DLD1 (cell line): ENCODE data around the gene NPHP3.

Experiments used
- in situ Hi-C: cut with HindIII; loops from 2 replicates; pipeline ENCODE4 v1.10.0; 2017; ENCODE audit warnings: low sequenced_read_pairs

NPHP3 gene

DNA sequence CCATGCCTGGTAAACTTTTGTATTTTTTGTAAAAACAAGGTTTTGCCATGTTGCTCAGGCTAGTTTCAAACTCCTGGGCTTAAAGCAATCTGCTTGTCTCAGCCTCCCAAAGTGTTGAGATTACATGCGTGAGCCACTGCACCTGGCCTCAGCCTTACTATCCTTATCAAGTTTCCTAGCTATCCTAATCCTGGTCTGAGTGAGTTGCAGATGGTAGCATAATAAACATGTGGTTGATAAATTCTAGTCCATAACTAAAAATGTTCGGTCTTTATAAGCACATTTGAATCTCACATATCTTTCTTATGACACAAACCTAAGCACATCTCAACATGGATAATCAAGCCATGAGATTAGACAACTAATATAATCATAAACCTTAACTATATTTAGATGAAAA is 18.5 kb downstream of the NPHP3 start:
- in situ Hi-C loops = no loop called here

DNA sequence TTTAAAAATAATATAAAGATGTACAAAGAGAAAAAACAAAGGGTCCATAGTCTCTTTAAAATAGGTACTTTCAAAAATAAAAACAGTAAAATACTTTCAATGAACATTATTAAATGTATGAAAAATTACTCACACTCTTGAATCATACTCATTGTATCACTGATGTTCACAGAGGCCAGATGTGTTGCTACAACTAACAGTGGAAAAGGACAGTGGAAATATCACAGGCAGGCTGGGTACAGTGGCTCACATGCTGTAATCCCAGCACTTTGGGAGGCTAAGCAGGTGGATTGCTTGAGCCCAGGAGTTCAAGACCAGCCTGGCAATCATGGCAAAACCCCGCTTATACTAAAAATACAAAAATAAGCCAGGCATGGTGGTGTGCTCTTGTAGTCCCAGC is 26.8 kb downstream of the NPHP3 start:
- in situ Hi-C loops = no loop called here

DNA sequence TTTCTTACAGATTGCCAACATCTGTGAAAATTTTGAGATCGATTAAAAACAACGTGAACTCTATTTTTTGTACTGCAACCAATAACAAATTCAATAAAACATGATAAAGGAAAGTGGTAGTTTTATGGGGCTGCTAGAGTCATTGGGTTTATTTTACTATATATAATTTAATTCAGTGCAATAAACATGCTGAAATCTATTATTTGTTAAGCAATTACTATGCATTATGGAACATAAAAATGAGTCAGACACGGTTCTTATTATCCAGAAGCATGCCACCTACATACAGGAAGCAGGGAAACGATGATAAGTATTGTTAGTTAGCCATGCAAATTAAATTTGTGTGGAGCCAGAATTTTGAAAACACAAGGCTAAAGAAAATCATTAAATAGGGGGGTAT is 27.2 kb downstream of the NPHP3 start:
- in situ Hi-C loops = no loop called here

DNA sequence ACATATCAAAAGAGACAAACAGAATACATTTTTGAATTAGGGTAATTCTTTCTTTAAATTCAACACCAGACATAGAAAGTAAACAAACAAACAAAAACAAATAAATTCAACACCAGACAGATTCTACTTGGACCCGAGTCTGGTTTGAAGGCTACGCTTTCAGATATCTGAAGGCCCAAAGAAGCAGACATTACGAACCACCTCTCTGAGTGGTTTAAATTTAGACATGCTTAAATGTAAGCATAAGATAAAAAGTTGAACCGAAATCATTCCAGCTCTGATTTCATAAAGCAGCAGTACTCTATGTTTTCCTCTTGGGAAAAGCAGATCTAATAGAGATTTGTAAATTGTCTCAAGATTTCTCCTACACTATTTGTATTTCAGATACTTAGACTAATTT is 32.2 kb downstream of the NPHP3 start:
- in situ Hi-C loops = no loop called here

DNA sequence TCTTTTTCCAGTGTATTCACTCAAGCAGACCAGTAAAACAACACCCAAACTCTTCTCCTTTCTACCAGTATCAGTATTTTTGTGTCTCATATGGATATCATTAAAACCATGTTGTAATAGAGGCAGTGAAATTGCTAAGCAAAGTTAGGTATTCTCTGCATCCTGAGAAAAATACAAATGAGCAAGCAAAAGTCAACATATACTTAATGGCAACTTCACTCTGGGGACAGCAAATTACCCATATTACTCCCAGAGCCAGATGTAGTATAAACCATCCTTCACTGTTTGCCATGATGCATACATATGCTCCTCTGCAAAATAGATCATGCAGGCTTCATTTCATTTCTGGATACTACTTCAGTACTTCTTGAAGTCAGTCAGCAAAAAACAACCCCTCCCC is 40.0 kb downstream of the NPHP3 start:
- in situ Hi-C loops = no loop called here

DNA sequence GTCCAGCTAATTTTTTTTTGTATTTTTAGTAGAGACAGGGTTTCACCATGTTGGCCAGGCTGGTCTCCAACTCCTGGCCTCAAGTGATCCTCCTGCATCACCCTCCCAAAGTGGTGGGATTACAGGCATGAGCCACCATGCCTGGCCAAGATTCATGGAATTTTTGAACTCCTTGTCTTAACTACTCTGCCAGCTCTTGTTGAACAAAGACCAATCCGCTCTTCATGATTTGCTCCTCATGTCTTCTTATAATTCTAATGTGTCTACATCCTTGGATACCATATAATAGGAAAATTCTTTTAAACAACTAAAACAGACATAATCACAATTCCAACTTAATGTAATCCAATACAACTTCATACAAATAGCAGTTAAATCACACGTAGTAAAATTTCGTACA is 40.8 kb downstream of the NPHP3 start:
- in situ Hi-C loops = no loop called here

DNA sequence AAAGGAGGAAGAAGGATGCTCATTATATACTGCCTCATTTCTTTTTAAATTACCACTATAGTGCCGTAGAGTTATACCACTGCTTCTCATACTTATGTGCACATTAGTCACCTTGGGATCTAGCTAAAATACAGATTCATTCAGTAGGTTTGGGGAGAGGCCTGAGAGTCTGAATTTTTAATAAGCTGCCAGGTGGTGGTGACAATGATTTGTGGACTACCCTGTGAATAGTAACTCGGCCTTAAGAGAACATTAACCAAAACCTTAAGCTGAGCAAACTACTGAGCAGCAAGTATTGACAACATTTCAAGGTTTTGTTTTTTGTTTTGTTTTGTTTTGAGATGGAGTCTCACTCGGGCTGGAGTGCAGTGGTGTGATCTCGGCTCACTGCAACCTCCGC is 42.3 kb downstream of the NPHP3 start:
- in situ Hi-C loops = no loop called here

DNA sequence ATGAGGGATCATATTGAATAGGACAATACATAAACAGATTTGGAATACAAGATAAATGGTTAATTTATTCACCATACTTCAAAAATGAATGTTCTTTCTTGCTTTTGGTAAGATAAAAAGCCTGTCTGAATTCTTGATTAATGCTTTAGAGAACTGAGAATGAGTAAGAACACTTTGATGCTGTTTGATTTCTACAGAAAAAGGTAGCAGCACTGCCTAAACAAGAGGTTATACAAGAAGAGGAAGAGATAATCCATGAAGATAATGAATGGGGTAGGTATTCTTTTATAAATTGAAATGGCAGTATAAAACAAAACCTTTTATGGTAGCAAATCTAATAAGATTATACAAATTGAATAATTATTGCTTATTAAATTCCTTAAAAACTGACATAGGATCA is 46.8 kb downstream of the NPHP3 start:
- in situ Hi-C loops = no loop called here

DNA sequence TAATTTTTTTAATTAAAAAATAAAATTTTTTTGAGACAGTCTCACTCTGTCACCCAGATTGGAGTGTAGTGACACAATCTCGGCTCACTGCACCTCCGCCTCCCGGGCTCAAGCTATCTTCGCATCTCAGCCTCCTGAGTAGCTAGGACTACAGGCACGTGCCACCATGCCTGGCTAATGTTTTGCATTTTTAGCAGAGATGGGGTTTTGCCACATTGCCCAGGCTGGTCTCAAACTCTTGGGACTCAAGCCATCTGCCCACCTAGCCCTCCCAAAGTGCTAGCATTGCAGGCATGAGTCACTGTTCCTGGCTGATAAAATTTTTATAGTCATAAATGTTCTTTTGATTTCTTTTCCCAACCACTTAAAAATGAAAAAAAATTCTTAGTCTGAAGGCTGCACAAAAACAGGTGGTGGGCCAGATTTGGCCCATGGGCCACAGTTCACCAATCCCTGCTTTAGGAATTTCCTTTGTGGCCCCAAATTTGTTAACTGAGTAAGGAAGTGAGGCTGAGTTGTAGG is 52.9 kb downstream of the NPHP3 start:
- in situ Hi-C loops = no loop called here

DNA sequence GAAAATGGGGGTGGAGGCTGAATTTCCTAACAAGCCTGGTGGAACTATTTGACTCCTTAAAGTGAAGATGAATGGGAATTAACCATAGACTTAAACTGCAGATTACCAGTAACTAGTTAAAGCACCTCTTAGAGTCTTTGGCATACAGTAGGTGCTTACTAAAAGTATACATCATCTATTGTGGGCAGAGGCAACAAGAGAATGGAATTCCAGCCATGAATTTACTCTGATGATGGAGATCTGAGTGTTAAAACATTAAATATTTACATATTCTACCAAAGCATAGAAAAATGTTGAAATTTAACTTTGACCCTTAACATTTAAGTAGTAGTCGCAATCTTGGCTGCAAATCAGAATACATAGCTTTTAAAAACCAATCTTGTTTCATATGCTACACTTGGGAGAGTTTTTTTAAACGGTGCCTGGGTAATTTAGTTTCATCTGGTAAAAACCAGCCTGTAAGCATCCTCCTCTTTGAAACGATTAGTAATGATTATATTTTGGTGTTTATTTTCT is 56.9 kb downstream of the NPHP3 start:
- in situ Hi-C loops = no loop called here

DNA sequence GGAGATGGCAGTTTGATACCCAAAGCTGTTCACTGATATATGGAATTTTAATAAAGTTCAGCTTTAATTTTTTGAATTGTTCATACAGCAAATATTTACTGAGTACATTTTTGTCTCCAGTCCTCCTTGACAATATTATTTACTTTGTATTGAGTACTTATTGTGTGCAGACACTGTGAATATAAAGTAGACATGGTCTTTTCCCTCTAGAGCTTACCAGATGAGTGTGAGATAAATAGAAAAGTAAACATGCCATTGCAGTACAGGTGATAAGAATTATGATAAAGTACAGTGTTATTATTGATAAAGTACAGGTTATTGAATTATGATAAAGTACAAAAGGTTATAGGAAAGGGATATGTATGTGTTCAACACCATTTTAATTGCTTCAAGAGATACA is 60.0 kb downstream of the NPHP3 start:
- in situ Hi-C loops = no loop called here

DNA sequence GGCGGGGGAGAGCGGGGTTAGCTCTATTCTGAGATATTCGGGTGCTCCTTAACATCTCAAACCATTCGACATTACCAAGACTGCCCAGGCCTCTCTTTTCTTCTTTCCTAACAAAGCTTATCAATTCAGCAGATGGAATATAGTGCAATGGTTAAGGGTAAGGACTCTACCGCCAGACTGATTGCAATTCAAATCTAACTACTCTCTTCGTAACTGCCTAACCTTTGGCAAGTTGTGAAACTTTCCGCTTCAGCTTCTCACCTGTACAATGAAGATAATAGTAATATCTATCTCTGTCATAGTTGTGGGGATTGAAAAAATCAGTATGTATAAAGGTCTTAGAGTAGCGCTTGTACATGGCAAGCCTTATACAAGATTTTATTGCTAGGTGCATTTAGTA is 61.1 kb downstream of the NPHP3 start:
- in situ Hi-C loops = no loop called here

DNA sequence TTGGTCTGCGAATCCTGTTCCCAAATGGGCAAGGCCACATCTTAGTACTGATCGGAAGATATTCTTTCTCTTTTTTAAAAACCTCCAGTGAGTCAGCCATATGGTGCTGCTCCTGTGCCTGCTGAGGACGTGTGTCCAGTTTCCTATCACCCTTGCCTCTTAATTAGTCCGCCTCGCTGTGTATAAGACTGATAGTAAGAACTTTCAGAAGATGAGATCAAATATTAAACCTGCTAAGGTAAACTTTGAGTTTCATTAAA is 61.5 kb downstream of the NPHP3 start:
- in situ Hi-C loops = no loop called here

DNA sequence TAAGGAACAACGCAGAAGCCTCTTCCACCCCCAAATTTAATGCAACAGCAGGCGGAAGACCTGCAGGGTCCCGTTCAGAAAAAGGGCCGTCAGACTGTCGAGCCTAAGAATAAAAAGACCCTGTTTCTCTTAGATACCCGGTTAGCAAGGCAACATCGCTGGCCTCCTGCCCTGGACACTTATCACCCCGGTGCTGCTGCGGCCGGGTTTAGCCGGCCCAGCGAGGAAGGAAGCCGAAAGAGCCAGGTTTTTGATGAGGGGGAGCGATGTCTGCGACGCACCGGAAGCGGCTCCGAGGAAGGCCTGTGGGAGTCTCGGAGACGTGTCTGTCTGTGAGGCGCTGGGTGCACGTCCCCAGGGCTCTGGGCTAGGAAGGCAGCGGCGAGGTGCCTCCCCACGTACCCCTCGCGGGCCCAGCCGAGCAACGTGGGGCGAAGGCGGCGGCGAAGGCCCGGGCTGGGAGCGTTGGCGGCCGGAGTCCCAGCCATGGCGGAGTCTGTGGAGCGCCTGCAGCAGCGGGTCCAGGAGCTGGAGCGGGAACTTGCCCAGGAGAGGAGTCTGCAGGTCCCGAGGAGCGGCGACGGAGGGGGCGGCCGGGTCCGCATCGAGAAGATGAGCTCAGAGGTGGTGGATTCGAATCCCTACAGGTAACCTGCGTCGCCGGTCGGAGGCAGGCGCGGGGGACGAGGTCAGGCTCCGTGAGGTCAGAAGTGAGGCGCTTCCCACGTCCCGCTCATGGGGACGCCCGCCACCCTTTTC is 62.0 kb downstream of the NPHP3 start, which contains the start of gene UBA5:
UBA5 (plus strand) TSS at position 278 of the 759 bp plus-strand sequence; CDS start at position 487, 209 bp downstream.
- in situ Hi-C loops = no loop called here

DNA sequence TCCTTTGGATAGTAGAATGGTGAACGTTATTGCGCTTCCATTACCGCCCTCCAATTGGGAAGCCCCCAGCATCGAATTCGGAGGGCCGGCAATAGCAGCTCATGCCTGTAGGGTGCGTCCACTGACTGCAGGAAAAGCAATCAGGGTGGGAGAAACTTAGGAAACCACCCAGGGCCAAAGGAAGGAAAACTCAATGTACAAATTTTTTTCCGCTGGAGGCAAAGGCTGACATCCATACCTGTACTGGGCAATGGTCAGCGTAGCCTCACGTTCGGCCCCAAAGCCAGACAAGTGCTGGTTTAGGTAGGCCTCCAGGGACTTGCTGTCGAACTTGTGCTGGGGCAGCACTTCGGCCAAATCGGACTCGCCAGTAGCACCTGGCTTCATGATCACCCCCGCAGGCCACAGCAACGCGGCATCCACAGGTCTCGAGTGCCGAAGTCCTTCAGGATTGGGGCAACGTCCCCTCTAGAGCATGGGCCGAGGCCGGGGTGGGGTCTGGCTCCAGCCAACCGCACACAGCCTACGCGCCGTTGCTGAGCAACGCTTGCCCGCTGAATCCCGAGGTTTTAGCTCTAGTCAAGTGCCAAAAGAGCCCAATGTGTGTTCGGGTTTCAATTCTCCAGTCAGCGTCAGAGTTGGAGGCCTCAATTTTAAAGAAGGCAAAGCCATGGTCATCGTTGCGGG is 62.7 kb downstream of the NPHP3 start, which contains the start of gene ACAD11:
ACAD11 (minus strand) TSS at position 445 of the 687 bp plus-strand sequence; CDS start at position 387, 58 bp downstream.
- in situ Hi-C loops = no loop called here

DNA sequence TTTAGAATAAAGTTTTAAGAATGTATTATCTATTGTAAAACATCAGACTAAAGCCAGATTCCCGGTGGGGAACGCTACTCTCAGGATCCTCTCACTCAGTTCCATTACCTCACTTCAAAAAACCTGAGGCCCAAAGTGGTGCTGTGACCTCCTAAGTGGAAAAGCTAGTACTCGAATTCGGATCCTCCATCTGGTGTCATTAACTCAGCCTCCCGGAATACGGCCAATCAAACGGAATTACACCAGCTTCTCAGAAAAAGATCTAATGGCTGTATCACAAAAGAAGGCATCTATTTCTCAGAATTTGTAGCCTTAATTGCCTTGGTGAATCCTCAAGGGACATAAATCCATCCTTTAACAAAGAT is 63.2 kb downstream of the NPHP3 start:
- in situ Hi-C loops = no loop called here

DNA sequence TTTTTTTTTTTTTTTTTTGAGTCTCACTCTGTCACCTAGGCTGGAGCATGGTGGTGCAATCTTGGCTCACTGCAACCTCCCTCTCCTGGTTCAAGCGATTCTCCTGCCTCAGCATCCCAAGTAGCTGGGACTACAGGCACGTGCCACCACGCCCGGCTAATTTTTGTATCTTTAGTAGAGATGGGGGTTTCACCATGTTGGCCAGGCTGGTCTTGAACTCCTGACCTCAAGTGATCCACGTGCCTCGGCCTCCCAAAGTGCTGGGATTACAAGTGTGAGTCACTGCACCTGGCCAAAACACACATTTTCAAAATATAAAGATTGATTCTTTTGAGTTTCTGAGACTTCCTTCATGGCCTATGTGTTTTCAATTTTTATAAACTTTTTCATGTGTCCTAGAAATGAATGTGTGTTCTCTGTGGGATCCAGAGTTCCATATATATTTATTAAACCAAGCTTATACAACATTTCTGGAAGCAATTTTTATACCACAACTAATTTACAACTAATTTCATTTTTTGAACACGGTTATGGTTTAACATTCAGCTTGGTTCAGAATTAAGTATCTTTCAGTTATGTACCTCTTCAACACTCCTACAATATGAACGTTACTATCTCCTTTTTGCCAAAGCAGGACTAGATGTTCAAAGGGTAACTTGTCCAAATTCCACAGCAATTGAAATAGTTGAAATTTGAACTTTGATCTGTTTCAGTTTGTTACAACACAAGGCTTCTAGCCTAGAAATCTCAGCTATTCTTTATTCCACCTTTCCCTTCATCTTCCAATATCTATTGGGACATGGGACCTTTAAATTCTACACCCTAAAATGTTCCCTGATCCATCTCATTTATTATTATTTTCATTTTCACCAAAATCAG is 64.1 kb downstream of the NPHP3 start:
- in situ Hi-C loops = no loop called here

DNA sequence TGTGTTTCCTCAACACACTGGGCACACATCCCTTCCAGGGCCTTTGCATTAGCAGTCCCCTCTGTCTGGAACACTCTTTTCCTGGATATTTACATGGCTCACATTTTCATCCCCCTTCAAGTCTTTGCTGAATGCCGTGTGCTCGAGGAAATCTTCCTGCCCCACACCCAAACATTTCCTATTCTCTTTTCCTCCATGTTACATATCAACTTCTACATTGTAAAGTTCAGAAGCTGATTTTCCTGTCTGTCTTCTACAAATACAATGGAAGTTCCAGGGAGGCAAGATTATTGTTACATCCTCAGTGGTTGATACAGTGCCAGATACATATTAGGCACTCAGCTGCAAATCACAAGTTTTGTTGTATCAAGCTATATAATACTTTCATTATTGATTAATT is 66.7 kb downstream of the NPHP3 start:
- in situ Hi-C loops = no loop called here

DNA sequence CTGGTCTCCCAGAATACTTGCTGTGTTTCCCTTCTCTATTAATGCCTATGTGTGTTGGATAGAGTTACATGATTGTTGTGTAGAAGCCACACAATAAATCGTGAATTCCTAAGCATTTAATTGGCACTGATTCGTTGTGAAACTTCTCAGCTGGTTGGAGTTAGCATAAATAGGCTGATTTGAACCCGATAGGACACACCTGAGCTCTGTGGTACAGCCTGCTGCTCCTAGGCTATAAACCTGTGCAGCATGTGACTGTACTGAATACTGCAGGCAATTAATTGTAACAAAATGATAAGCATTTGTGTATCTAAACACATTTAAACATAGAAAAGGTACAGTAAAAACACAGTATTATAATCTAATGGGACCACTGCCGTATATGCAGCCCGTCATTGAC is 67.5 kb downstream of the NPHP3 start:
- in situ Hi-C loops = no loop called here

DNA sequence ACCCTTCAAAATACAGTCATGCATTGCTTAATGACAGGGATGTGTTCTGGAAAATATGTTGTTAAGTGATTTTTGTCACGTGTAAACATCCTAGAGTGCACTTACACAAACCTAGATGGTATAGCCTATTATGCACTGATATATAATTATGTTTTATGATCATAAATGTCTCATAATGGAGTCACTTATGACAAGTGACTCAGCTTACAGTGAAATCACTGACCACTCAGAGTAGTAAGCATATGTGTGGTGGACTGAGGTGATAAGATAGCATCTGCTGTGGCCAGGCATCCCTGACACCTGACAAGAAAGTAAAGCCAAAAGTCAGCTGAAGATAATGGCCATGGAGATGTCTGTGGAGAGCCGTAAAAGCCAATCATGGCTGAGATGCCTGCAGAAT is 68.0 kb downstream of the NPHP3 start:
- in situ Hi-C loops = no loop called here

DNA sequence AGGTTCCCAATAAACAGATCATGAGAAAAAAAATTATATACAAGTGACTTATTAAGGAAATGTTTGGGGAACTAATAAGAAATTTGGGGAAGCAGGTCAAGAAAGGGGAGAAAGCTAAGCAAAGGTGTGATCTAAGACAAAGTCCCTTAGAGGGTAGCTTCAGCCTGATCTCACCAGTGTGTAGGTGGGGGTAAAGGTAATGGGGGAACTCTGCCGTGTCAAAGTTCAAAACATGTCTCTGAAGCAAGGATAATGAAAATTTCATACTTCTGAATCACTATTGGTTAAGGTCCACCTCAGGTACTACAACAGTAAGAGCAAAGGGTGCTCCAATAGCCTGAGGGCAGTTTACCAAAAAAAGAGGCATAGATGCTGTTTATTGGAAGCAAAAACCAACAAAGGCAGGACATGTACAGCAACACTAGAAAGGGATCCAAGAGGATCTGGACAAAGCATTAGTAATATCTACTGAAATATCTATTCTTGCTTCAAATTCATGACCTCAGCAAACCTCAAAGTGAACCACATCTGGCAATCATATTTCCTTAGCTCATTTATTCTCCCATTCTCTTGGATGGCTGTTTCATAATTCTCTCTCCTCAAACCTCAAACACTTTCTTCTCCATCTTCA is 69.5 kb downstream of the NPHP3 start:
- in situ Hi-C loops = no loop called here
